GM23338 (cell line): ENCODE data around the gene VEGFC. TPM values are rescaled to one million over a fixed set of nuclear protein-coding genes. Genes with fewer than 3 reads are reported as not detected.

Source experiments
- ATAC-seq: fragments of 200-7000 bp; cut with Tn5 transposase; 3 replicates; pipeline ENCODE4 v1.9.1; 2020
- DNase-seq: peaks from one replicate; pipeline ENCODE4 v3.0.0-alpha.2; 2015; ENCODE audit warnings: low spot score
- H2AFZ ChIP-seq: fragments of 200-600 bp; sonication (generic); 2 replicates; pipeline ENCODE4 v1.8.0; 2016; ENCODE audit warnings: antibody characterized with exemption, mild to moderate bottlenecking, moderate library complexity
- H3F3A ChIP-seq: fragments of 200-600 bp; sonication (generic); replicated peaks from 2 replicates; pipeline ENCODE4 v1.8.0; 2017; ENCODE audit warnings: antibody characterized with exemption, mixed run types, low read depth
- H3K27ac ChIP-seq: fragments of 200-600 bp; sonication (generic); 2 replicates; pipeline ENCODE4 v1.6.1; 2016; ENCODE audit warnings: low read depth
- H3K27me3 ChIP-seq: fragments of 200-600 bp; sonication (generic); 2 replicates; pipeline ENCODE4 v1.8.0; 2016; ENCODE audit warnings: mild to moderate bottlenecking, mixed run types, moderate library complexity; ENCODE audit not compliant: insufficient read depth
- H3K36me3 ChIP-seq: fragments of 200-600 bp; sonication (generic); 2 replicates; pipeline ENCODE4 v1.8.0; 2016; ENCODE audit warnings: mild to moderate bottlenecking; ENCODE audit not compliant: insufficient read depth
- H3K4me1 ChIP-seq: fragments of 200-600 bp; sonication (generic); 2 replicates; pipeline ENCODE4 v1.8.0; 2016; ENCODE audit warnings: mild to moderate bottlenecking, moderate library complexity; ENCODE audit not compliant: insufficient read depth
- H3K4me2 ChIP-seq: fragments of 200-600 bp; sonication (generic); 2 replicates; pipeline ENCODE4 v1.7.1; 2017; ENCODE audit warnings: mixed run types
- H3K4me3 ChIP-seq: fragments of 200-600 bp; sonication (generic); 2 replicates; pipeline ENCODE4 v1.6.1; 2016; ENCODE audit warnings: mixed run types
- H3K79me2 ChIP-seq: fragments of 200-600 bp; sonication (generic); replicated peaks from 2 replicates; pipeline ENCODE4 v1.8.0; 2017; ENCODE audit warnings: mild to moderate bottlenecking; ENCODE audit not compliant: insufficient read depth
- H3K9me2 ChIP-seq: fragments of 200-600 bp; sonication (generic); 2 replicates; pipeline ENCODE4 v1.8.0; 2017; ENCODE audit not compliant: insufficient read depth
- H4K20me1 ChIP-seq: fragments of 200-600 bp; sonication (generic); replicated peaks from 2 replicates; pipeline ENCODE4 v1.8.0; 2017; ENCODE audit warnings: mild to moderate bottlenecking; ENCODE audit not compliant: insufficient read depth
- H3K27ac Mint-ChIP-seq: 2 replicates; pipeline ENCODE4 v1.8.0; 2020; ENCODE audit warnings: inconsistent platforms, mild to moderate bottlenecking, moderate library complexity, mixed read lengths
- H3K27me3 Mint-ChIP-seq: 3 replicates; pipeline ENCODE4 v1.8.0; 2022; ENCODE audit warnings: low read depth, mild to moderate bottlenecking, moderate library complexity, mixed read lengths, inconsistent platforms; ENCODE audit not compliant: insufficient read depth, poor library complexity
- H3K36me3 Mint-ChIP-seq: 3 replicates; pipeline ENCODE4 v1.8.0; 2021; ENCODE audit warnings: low read depth, mild to moderate bottlenecking, inconsistent platforms, moderate library complexity, mixed read lengths
- H3K4me1 Mint-ChIP-seq: 3 replicates; pipeline ENCODE4 v1.8.0; 2020; ENCODE audit warnings: mild to moderate bottlenecking, inconsistent platforms, mixed read lengths
- H3K4me3 Mint-ChIP-seq: 3 replicates; pipeline ENCODE4 v1.8.0; 2021; ENCODE audit warnings: moderate library complexity, mild to moderate bottlenecking, inconsistent platforms, mixed read lengths
- H3K9me3 Mint-ChIP-seq: 3 replicates; pipeline ENCODE4 v1.8.0; 2020; ENCODE audit warnings: moderate library complexity, mild to moderate bottlenecking, inconsistent platforms, mixed read lengths
- EZH2 ChIP-seq: fragments of 200-600 bp; sonication (generic); IDR thresholded peaks from one replicate; pipeline ENCODE4 v1.8.0; 2017; ENCODE audit warnings: antibody characterized with exemption, mild to moderate bottlenecking, low read depth; ENCODE audit not compliant: unreplicated experiment
- JUNB ChIP-seq: IDR thresholded peaks from one replicate; pipeline ENCODE4 v1.6.1; 2016; ENCODE audit warnings: antibody characterized with exemption; ENCODE audit not compliant: unreplicated experiment
- POLR2AphosphoS5 ChIP-seq: IDR thresholded peaks from 2 replicates; pipeline ENCODE4 v1.6.1; 2016; ENCODE audit warnings: antibody characterized with exemption, low read depth
- ZNF114 ChIP-seq: fragments of 250-450 bp; sonication (Bioruptor Pico); IDR thresholded peaks from 2 replicates; pipeline ENCODE4 v1.5.0; 2020; ENCODE audit warnings: mild to moderate bottlenecking, moderate library complexity
- ZNF331 ChIP-seq: fragments of 250-450 bp; sonication (Bioruptor Pico); IDR thresholded peaks from 2 replicates; pipeline ENCODE4 v1.5.0; 2020; ENCODE audit warnings: low read depth, mild to moderate bottlenecking, moderate library complexity
- long read RNA-seq: library from polyadenylated mRNA; unstranded; transcript quantifications from one replicate; pipeline ENCODE4 v2.0.0, GENCODE V29; 2020; ENCODE audit not compliant: unreplicated experiment
- polyA plus RNA-seq: library from polyadenylated mRNA; unstranded; fragments of >200 nt; fragmentation: Nextera tagmentation; extraction: Ambion mirVana; gene quantifications from 2 replicates; pipeline ENCODE4 v1.2.1, GENCODE V29; 2016
- total RNA-seq: library from RNA; depleted of rRNA; stranded (reverse); fragments of >200 nt; shearing (Covaris generic); gene quantifications from 2 replicates; pipeline ENCODE4 v1.2.3, GENCODE V29; 2014; rRNA removed
- TF ChIP-seq, protein P1 (sequence below), 2 experiments: fragments of 200-600 bp in 1 of 2; sonication (generic) in 1 of 2; conservative IDR thresholded peaks; 2 replicates each; pipeline versions ENCODE4 v1.5.1 to v1.6.1; 2016 to 2017; ENCODE audit warnings: antibody characterized with exemption in 2 of 2, low read depth in 2 of 2, mild to moderate bottlenecking in 2 of 2, moderate library complexity in 1 of 2
- TF ChIP-seq, protein P2 (sequence below): fragments of 250-450 bp; sonication (Bioruptor Pico); IDR thresholded peaks from 2 replicates; pipeline ENCODE4 v1.5.0; 2020; ENCODE audit warnings: mild to moderate bottlenecking, moderate library complexity

VEGFC gene, protein sequence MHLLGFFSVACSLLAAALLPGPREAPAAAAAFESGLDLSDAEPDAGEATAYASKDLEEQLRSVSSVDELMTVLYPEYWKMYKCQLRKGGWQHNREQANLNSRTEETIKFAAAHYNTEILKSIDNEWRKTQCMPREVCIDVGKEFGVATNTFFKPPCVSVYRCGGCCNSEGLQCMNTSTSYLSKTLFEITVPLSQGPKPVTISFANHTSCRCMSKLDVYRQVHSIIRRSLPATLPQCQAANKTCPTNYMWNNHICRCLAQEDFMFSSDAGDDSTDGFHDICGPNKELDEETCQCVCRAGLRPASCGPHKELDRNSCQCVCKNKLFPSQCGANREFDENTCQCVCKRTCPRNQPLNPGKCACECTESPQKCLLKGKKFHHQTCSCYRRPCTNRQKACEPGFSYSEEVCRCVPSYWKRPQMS
- total RNA-seq (1.0 and 1.1 TPM in 2 replicates), polyA plus RNA-seq (0.71 and 0.87 TPM in 2 replicates)
- long read RNA-seq: 0 reads

DNA sequence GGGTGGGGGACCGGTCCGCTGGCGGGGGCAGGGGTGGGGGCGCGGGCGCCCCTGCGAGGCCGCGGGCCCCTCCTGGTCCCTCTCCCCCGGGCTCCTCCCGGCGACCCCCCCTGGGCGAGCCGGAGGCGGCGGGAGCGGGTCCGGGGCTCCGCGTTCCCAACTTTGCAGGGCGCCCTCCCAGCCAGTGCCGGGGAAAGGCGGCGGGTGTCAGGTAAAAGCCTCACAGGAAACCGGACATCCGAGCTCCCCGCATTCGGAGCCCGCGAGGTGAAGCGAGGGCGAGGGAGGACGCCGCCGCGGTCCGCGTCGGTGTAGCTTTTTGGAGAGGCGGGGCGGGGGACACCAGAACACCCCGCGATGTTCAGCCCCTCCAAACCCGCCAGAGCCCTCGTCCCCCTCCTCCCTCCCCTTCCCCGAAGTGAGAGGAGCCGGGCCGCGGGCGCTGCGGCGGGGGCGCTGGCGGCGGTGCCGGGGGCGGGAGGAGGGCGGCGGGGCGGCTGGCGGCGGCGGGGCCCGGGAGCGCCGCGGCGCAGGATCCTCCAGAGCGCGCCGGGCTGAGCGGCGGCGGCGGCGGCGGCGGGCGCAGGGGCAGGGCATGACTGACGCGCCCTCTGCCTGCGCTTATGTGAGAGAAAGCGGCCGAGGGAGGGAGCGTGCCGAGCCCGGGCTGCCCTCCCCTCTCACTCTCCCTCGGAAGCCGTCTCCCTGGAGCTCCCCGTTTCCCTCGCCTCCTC is at the start of gene VEGFC:
Gene VEGFC, minus strand, starts transcription at position 597 of the 734 bp plus-strand sequence. CDS start 611 bp downstream, outside the sequence.
- no peaks in the 10 kb centered on the region for H3K36me3 ChIP-seq
- peaks cover 32% of the 10 kb centered on the region for H3K27me3 ChIP-seq
- no peak within 1 kb of the TSS for H3K27ac Mint-ChIP-seq
- no peaks in the 10 kb centered on the region; the same call in 1 of the 2 replicates for H3K79me2 ChIP-seq
- H3K27ac ChIP-seq: no peak within 1 kb of the TSS
- ATAC-seq (peak; percentile 89), DNase-seq (peak; percentile 85)
- 0 out of 2 replicates have a peak, but pooled peaks cover 3% of the 10 kb centered on the region for H3F3A ChIP-seq
- no peaks in the 10 kb centered on the region for H3K9me3 Mint-ChIP-seq
- no peaks in the 10 kb centered on the region for H3K4me1 ChIP-seq
- TF ChIP-seq, protein P1, sequence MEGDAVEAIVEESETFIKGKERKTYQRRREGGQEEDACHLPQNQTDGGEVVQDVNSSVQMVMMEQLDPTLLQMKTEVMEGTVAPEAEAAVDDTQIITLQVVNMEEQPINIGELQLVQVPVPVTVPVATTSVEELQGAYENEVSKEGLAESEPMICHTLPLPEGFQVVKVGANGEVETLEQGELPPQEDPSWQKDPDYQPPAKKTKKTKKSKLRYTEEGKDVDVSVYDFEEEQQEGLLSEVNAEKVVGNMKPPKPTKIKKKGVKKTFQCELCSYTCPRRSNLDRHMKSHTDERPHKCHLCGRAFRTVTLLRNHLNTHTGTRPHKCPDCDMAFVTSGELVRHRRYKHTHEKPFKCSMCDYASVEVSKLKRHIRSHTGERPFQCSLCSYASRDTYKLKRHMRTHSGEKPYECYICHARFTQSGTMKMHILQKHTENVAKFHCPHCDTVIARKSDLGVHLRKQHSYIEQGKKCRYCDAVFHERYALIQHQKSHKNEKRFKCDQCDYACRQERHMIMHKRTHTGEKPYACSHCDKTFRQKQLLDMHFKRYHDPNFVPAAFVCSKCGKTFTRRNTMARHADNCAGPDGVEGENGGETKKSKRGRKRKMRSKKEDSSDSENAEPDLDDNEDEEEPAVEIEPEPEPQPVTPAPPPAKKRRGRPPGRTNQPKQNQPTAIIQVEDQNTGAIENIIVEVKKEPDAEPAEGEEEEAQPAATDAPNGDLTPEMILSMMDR (conservative IDR thresholded peaks at IDR 0.05; ENCODE audit: low read depth in 2 of 2): peak in 1 of 2 experiments; percentile 20; a peak in 2 of 4 replicates
- TF ChIP-seq JUNB: no peak
- no peaks in the 10 kb centered on the region for H3K9me2 ChIP-seq
- H4K20me1 ChIP-seq: 0 out of 2 replicates have a peak, but pooled peaks cover 3% of the 10 kb centered on the region
- H3K4me3 ChIP-seq: peak within 1 kb of the TSS; percentile 79
- H3K27me3 Mint-ChIP-seq: peaks cover 21% of the 10 kb centered on the region
- H3K4me3 Mint-ChIP-seq: peak within 1 kb of the TSS; percentile 84
- H2AFZ ChIP-seq: peak within 1 kb of the TSS; percentile 99
- H3K4me1 Mint-ChIP-seq: peaks cover 6% of the 10 kb centered on the region; the same call in 1 of the 3 replicates
- H3K36me3 Mint-ChIP-seq: no peaks in the 10 kb centered on the region
- peak within 1 kb of the TSS; percentile 85 for H3K4me2 ChIP-seq

DNA sequence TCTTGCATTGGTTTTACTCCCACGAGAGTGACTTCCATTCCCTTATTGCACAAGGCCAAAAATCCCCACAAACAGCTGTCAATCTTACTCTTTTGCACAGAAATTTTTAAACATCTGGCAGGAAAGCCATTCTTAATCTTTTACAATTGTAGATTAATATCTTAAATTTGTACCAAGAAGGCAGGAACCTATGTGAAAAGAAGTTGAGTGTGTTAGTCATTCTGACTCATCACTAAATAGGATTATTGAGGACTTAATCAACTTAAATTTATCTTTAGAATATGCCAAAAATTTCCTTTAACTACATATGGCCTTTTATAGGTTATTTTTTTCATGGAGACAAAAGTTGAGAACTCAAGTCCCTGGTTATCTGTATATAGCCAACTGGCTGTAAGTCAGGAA is 49.0 kb upstream of the VEGFC start:
- DNase-seq: no peak
- H3K4me3 Mint-ChIP-seq: no peak overlapping the region
- TF ChIP-seq ZNF331 (no peak), ZNF114 (CRISPR knock-in tag) (no peak), POLR2AphosphoS5 (no peak), EZH2 (no peak)
- TF ChIP-seq, protein P2, sequence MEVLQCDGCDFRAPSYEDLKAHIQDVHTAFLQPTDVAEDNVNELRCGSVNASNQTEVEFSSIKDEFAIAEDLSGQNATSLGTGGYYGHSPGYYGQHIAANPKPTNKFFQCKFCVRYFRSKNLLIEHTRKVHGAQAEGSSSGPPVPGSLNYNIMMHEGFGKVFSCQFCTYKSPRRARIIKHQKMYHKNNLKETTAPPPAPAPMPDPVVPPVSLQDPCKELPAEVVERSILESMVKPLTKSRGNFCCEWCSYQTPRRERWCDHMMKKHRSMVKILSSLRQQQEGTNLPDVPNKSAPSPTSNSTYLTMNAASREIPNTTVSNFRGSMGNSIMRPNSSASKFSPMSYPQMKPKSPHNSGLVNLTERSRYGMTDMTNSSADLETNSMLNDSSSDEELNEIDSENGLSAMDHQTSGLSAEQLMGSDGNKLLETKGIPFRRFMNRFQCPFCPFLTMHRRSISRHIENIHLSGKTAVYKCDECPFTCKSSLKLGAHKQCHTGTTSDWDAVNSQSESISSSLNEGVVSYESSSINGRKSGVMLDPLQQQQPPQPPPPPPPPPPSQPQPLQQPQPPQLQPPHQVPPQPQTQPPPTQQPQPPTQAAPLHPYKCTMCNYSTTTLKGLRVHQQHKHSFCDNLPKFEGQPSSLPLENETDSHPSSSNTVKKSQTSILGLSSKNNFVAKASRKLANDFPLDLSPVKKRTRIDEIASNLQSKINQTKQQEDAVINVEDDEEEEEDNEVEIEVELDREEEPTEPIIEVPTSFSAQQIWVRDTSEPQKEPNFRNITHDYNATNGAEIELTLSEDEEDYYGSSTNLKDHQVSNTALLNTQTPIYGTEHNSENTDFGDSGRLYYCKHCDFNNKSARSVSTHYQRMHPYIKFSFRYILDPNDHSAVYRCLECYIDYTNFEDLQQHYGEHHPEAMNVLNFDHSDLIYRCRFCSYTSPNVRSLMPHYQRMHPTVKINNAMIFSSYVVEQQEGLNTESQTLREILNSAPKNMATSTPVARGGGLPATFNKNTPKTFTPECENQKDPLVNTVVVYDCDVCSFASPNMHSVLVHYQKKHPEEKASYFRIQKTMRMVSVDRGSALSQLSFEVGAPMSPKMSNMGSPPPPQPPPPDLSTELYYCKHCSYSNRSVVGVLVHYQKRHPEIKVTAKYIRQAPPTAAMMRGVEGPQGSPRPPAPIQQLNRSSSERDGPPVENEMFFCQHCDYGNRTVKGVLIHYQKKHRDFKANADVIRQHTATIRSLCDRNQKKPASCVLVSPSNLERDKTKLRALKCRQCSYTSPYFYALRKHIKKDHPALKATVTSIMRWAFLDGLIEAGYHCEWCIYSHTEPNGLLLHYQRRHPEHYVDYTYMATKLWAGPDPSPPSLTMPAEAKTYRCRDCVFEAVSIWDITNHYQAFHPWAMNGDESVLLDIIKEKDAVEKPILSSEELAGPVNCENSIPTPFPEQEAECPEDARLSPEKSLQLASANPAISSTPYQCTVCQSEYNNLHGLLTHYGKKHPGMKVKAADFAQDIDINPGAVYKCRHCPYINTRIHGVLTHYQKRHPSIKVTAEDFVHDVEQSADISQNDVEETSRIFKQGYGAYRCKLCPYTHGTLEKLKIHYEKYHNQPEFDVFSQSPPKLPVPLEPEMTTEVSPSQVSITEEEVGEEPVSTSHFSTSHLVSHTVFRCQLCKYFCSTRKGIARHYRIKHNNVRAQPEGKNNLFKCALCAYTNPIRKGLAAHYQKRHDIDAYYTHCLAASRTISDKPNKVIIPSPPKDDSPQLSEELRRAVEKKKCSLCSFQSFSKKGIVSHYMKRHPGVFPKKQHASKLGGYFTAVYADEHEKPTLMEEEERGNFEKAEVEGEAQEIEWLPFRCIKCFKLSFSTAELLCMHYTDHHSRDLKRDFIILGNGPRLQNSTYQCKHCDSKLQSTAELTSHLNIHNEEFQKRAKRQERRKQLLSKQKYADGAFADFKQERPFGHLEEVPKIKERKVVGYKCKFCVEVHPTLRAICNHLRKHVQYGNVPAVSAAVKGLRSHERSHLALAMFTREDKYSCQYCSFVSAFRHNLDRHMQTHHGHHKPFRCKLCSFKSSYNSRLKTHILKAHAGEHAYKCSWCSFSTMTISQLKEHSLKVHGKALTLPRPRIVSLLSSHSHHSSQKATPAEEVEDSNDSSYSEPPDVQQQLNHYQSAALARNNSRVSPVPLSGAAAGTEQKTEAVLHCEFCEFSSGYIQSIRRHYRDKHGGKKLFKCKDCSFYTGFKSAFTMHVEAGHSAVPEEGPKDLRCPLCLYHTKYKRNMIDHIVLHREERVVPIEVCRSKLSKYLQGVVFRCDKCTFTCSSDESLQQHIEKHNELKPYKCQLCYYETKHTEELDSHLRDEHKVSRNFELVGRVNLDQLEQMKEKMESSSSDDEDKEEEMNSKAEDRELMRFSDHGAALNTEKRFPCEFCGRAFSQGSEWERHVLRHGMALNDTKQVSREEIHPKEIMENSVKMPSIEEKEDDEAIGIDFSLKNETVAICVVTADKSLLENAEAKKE (CRISPR knock-in tag): no peak

More for the DNA sequence above, 49.0 kb upstream of the VEGFC start:
- H3K4me1 Mint-ChIP-seq: 0 out of 3 replicates have a peak, but pooled peaks cover 2% of the 10 kb centered on the region
- no peak overlapping the region for H3K4me2 ChIP-seq
- H3F3A ChIP-seq: no peaks in the 10 kb centered on the region
- no peaks in the 10 kb centered on the region for H3K79me2 ChIP-seq
- no peak overlapping the region for H3K4me3 ChIP-seq
- peaks cover 5% of the 10 kb centered on the region; the same call in 1 of the 2 replicates for H3K4me1 ChIP-seq
- H3K9me2 ChIP-seq: no peaks in the 10 kb centered on the region
- no peaks in the 10 kb centered on the region for H3K27me3 ChIP-seq
- H2AFZ ChIP-seq: no peak overlapping the region
- H3K27ac Mint-ChIP-seq: no peak overlapping the region
- H3K36me3 ChIP-seq: no peaks in the 10 kb centered on the region
- no peaks in the 10 kb centered on the region for H4K20me1 ChIP-seq
- ATAC-seq: no peak
- no peaks in the 10 kb centered on the region for H3K36me3 Mint-ChIP-seq
- H3K9me3 Mint-ChIP-seq: no peaks in the 10 kb centered on the region
- H3K27ac ChIP-seq: no peak overlapping the region
- H3K27me3 Mint-ChIP-seq: no peaks in the 10 kb centered on the region
